CD4-positive, alpha-beta memory T cell (primary cell): ENCODE measurements around the gene UGT1A9. TPM values are rescaled to one million over a fixed set of nuclear protein-coding genes. Genes with fewer than 3 reads are reported as not detected.

Experiments
- CTCF ChIA-PET: fragments of 350-600 bp; sonication (Branson Sonifier 250); formaldehyde crosslinking; loops from one replicate; lab custom pipeline; 2021; ENCODE audit warnings: inconsistent platforms; ENCODE audit not compliant: partially characterized antibody; lab: Charles Lee
- POLR2A ChIA-PET: fragments of 350-600 bp; sonication (Branson Sonifier 250); formaldehyde crosslinking; loops from one replicate; lab custom pipeline; 2021; ENCODE audit not compliant: partially characterized antibody; lab: Charles Lee
- DNase-seq, 5 donors: peaks; one replicate each; pipeline versions ENCODE4 v3.0.0 to v3.0.0-alpha.2; 2020 to 2022; ENCODE audit warnings: mixed read lengths in 1 of 5
- H3K27ac ChIP-seq: one replicate; pipeline ENCODE4 v1.7.0; 2013; ENCODE audit warnings: low read depth, low read length
- H3K27me3 ChIP-seq: 2 replicates; pipeline ENCODE4 v1.7.0; 2013; ENCODE audit warnings: mild to moderate bottlenecking, low read length, moderate library complexity; ENCODE audit not compliant: insufficient read depth
- H3K36me3 ChIP-seq: 2 replicates; pipeline ENCODE4 v1.7.0; 2013; ENCODE audit warnings: mild to moderate bottlenecking, low read length, moderate library complexity; ENCODE audit not compliant: insufficient read depth
- H3K4me1 ChIP-seq: 2 replicates; pipeline ENCODE4 v1.7.0; 2013; ENCODE audit warnings: mild to moderate bottlenecking, low read length, moderate library complexity; ENCODE audit not compliant: insufficient read depth
- H3K4me3 ChIP-seq, 2 donors: one replicate each; pipeline ENCODE4 v1.7.0; 2013; ENCODE audit warnings: low read length in 2 of 2, mild to moderate bottlenecking in 1 of 2
- H3K9me3 ChIP-seq, 2 donors: one replicate each; pipeline ENCODE4 v1.7.0; 2013; ENCODE audit warnings: low read length in 2 of 2, control low read depth in 1 of 2; ENCODE audit not compliant: control insufficient read depth in 1 of 2
- H3K27ac Mint-ChIP-seq, 7 donors: one replicate each; pipeline ENCODE4 v1.8.0; 2020 to 2021; ENCODE audit warnings: mixed read lengths in 7 of 7, mild to moderate bottlenecking in 6 of 7, inconsistent platforms in 3 of 7, moderate library complexity in 3 of 7
- H3K27me3 Mint-ChIP-seq, 2 donors: one replicate each; pipeline ENCODE4 v1.8.0; 2020 to 2021; ENCODE audit warnings: mixed read lengths in 2 of 2
- H3K36me3 Mint-ChIP-seq, 2 donors: one replicate each; pipeline ENCODE4 v1.8.0; 2020 to 2021; ENCODE audit warnings: mixed read lengths in 2 of 2, inconsistent platforms in 1 of 2, mild to moderate bottlenecking in 1 of 2
- H3K4me1 Mint-ChIP-seq, 4 donors: one replicate each; pipeline ENCODE4 v1.8.0; 2020 to 2021; ENCODE audit warnings: mixed read lengths in 4 of 4, mild to moderate bottlenecking in 1 of 4
- H3K4me3 Mint-ChIP-seq, 8 donors: one replicate each; pipeline ENCODE4 v1.8.0; 2020 to 2021; ENCODE audit warnings: mixed read lengths in 8 of 8, mild to moderate bottlenecking in 7 of 8, moderate library complexity in 6 of 8, inconsistent platforms in 3 of 8
- H3K9me3 Mint-ChIP-seq, 8 donors: one replicate each; pipeline ENCODE4 v1.8.0; 2020 to 2021; ENCODE audit warnings: mixed read lengths in 8 of 8, mild to moderate bottlenecking in 5 of 8, inconsistent platforms in 3 of 8, moderate library complexity in 1 of 8
- intact Hi-C: fragments of 100-400 bp; cut with micrococcal nuclease; formaldehyde crosslinking; loops from one replicate; pipeline ENCODE4 v1.15.1; 2023
- polyA plus RNA-seq, 2 donors: library from polyadenylated mRNA; unstranded; fragments of 300-500 nt; fragmentation: Illumina TruSeq; gene quantifications; one replicate each; pipeline ENCODE4 v1.2.3, GENCODE V29; 2021
- total RNA-seq, 2 experiments: library from RNA; stranded (reverse); gene quantifications; one replicate each; pipeline ENCODE4 v1.2.3, GENCODE V29; 2021

Gene UGT1A9
- total and polyA plus RNA-seq, 4 experiments from 2014 or later = not detected

- H3K36me3 ChIP-seq = no peaks in the 10 kb centered on the region
- H3K4me3 ChIP-seq = no peak overlapping the region
- peaks cover 0 to 21% (median 10%) of the 10 kb centered on the region in 8 donors for H3K9me3 Mint-ChIP-seq
- H3K4me3 Mint-ChIP-seq = no peak overlapping the region
- CTCF ChIA-PET = no interaction called here
- POLR2A ChIA-PET = no interaction called here
- DNase-seq = no peak
- H3K9me3 ChIP-seq = no peaks in the 10 kb centered on the region
- no peak overlapping the region for H3K27ac ChIP-seq
- H3K4me1 Mint-ChIP-seq = no peaks in the 10 kb centered on the region
- intact Hi-C loops = no loop called here
- H3K27me3 ChIP-seq = no peaks in the 10 kb centered on the region
- no peaks in the 10 kb centered on the region for H3K4me1 ChIP-seq
- peaks cover 0 to 3% of the 10 kb centered on the region in 2 donors for H3K36me3 Mint-ChIP-seq
- peaks cover 10 to 21% of the 10 kb centered on the region in 2 donors for H3K27me3 Mint-ChIP-seq
- no peak overlapping the region for H3K27ac Mint-ChIP-seq
These were observed 100.9 kb downstream of the UGT1A9 start for GRCh38 chr2:233772583-233772982.

- POLR2A ChIA-PET = no interaction called here
- Mint-ChIP-seq H3K4me1 (no peaks in the 10 kb centered on the region), H3K4me3 (no peak overlapping the region)
These were observed 102.2 kb downstream of the UGT1A9 start for GRCh38 chr2:233773854-233774253.

DNA sequence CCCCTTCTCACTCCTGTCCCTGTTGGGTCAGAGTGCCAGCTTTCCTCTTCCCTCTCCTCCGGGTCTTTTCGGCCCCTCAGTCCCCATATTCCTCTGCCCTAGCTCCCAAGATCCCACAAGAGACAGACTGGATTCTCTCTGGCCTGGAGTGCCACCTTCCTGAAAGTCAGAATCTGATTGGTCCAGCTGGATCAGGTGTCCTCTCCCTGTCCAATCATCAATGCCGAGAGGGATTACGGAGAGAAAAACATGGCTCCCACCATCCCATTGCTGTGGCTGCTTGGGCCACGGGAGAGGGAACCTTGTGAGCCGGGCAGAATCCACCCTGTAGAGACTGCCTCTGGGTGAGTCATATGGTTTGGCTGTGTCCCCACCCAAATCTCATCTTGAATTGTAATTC lies 103.7 kb downstream of the UGT1A9 start:
- no peak overlapping the region for H3K4me3 ChIP-seq
- no peaks in the 10 kb centered on the region for H3K9me3 ChIP-seq
- Mint-ChIP-seq H3K4me3 (no peak overlapping the region), H3K4me1 (no peaks in the 10 kb centered on the region), H3K9me3 (peaks cover 0 to 25% (median 10%) of the 10 kb centered on the region in 8 donors), H3K36me3 (peaks cover 0 to 7% of the 10 kb centered on the region in 2 donors), H3K27ac (no peak overlapping the region), H3K27me3 (peaks cover 9 to 27% of the 10 kb centered on the region in 2 donors)
- no peak for DNase-seq
- intact Hi-C loops = no loop called here
- no peak overlapping the region for H3K27ac ChIP-seq
- no peaks in the 10 kb centered on the region for H3K4me1 ChIP-seq
- ChIA-PET POLR2A (no interaction called here), CTCF (no interaction called here)
- H3K36me3 ChIP-seq = no peaks in the 10 kb centered on the region
- H3K27me3 ChIP-seq = no peaks in the 10 kb centered on the region

More at GRCh38 chr2:233773854-233774253, 102.2 kb downstream of the UGT1A9 start:
- Histone ChIP-seq H3K4me1 (no peaks in the 10 kb centered on the region), H3K27ac (no peak overlapping the region), H3K27me3 (no peaks in the 10 kb centered on the region), H3K36me3 (no peaks in the 10 kb centered on the region), H3K9me3 (no peaks in the 10 kb centered on the region), H3K4me3 (no peak overlapping the region)
- Mint-ChIP-seq H3K27ac (no peak overlapping the region), H3K36me3 (peaks cover 0 to 7% of the 10 kb centered on the region in 2 donors), H3K27me3 (peaks cover 6 to 26% of the 10 kb centered on the region in 2 donors), H3K9me3 (peaks cover 0 to 25% (median 10%) of the 10 kb centered on the region in 8 donors)
- CTCF ChIA-PET = no interaction called here
- no peak for DNase-seq
- intact Hi-C loops = no loop called here

- Histone ChIP-seq H3K4me3 (no peak within 1 kb of the TSS), H3K9me3 (no peaks in the 10 kb centered on the region), H3K27me3 (no peaks in the 10 kb centered on the region), H3K4me1 (no peaks in the 10 kb centered on the region), H3K27ac (no peak within 1 kb of the TSS), H3K36me3 (no peaks in the 10 kb centered on the region)
- H3K27me3 Mint-ChIP-seq = peaks cover 13 to 24% of the 10 kb centered on the region in 2 donors
- peaks cover 0 to 2% (median 0%) of the 10 kb centered on the region in 4 donors for H3K4me1 Mint-ChIP-seq
- H3K36me3 Mint-ChIP-seq = peaks cover 0 to 7% of the 10 kb centered on the region in 2 donors
- DNase-seq = no peak
- H3K9me3 Mint-ChIP-seq = peaks cover 3 to 31% (median 10%) of the 10 kb centered on the region in 8 donors
- no peak within 1 kb of the TSS for H3K4me3 Mint-ChIP-seq
- CTCF ChIA-PET = no interaction called here
- POLR2A ChIA-PET = no interaction called here
- H3K27ac Mint-ChIP-seq = no peak within 1 kb of the TSS
- intact Hi-C loops = no loop called here
These were observed 106.3 kb downstream of the UGT1A9 start, which contains the start of gene MROH2A for GRCh38 chr2:233778030-233778429. MROH2A (plus strand) TSS chr2:233778330; CDS start chr2:233779359, 1,029 bp downstream.

DNA sequence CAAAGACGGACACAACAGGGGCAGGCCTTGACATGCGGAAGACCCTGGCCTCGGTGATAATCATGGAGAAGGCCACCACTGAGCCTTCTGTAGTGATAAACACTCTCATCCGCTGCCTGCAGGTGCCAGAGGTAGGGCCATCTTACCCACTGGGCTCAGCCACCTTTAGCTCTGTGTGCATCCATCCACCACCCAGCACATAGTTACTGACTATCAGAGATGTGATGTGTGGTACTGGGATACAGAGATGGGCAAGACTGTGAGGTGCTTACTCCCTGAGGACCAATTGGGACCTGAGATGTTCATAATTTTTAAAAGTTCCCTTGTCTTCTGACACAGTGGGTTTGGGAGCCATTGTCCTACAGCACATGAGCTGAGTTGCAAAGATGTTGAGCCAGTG lies 108.0 kb downstream of the UGT1A9 start:
- POLR2A ChIA-PET = no interaction called here

GRCh38 chr2:233780771-233781170 lies 109.1 kb downstream of the UGT1A9 start:
- H3K27ac Mint-ChIP-seq = no peak overlapping the region
- ChIA-PET CTCF (no interaction called here), POLR2A (no interaction called here)
- Histone ChIP-seq H3K9me3 (no peaks in the 10 kb centered on the region), H3K27ac (no peak overlapping the region), H3K4me3 (no peak overlapping the region), H3K27me3 (no peaks in the 10 kb centered on the region), H3K4me1 (no peaks in the 10 kb centered on the region), H3K36me3 (no peaks in the 10 kb centered on the region)
- H3K9me3 Mint-ChIP-seq = peaks cover 2 to 25% (median 10%) of the 10 kb centered on the region in 8 donors
- H3K36me3 Mint-ChIP-seq = peaks cover 0 to 6% of the 10 kb centered on the region in 2 donors
- no peak overlapping the region for H3K4me3 Mint-ChIP-seq
- no peak for DNase-seq
- H3K27me3 Mint-ChIP-seq = peaks cover 19 to 21% of the 10 kb centered on the region in 2 donors
- H3K4me1 Mint-ChIP-seq = peaks cover 0 to 2% (median 0%) of the 10 kb centered on the region in 4 donors
- intact Hi-C loops = no loop called here

More for the DNA sequence above, 108.0 kb downstream of the UGT1A9 start:
- no peaks in the 10 kb centered on the region for H3K36me3 ChIP-seq
- H3K4me1 Mint-ChIP-seq = peaks cover 0 to 2% (median 0%) of the 10 kb centered on the region in 4 donors
- peaks cover 17 to 24% of the 10 kb centered on the region in 2 donors for H3K27me3 Mint-ChIP-seq
- H3K27me3 ChIP-seq = no peaks in the 10 kb centered on the region
- no peak overlapping the region for H3K4me3 ChIP-seq
- H3K4me1 ChIP-seq = no peaks in the 10 kb centered on the region
- DNase-seq = no peak
- CTCF ChIA-PET = no interaction called here
- no peaks in the 10 kb centered on the region for H3K9me3 ChIP-seq
- H3K4me3 Mint-ChIP-seq = no peak overlapping the region
- H3K27ac ChIP-seq = no peak overlapping the region
- H3K36me3 Mint-ChIP-seq = peaks cover 0 to 7% of the 10 kb centered on the region in 2 donors
- intact Hi-C loops = no loop called here
- peaks cover 3 to 31% (median 10%) of the 10 kb centered on the region in 8 donors for H3K9me3 Mint-ChIP-seq
- H3K27ac Mint-ChIP-seq = no peak overlapping the region

DNA sequence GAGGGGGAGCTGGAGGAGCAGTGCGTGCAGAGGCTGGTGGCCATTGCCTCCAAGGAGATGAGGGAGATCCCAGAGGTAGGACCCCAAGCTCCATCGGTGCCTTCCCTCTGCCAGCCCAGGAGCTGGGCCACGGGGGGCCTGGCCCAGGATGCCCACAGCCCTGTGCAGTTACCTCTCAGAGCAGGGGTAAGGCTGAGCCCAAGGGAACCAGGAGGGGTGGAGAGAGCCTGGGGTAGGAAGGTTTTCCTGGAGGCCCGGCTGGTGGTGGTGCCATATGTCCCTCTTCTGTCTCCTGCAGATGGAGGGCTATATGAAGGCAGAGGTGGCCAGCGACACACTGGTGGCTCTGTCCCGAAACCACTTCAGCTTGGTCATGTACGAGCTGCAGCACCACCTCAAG lies 117.9 kb downstream of the UGT1A9 start:
- CTCF ChIA-PET = no interaction called here
- Mint-ChIP-seq H3K36me3 (no peaks in the 10 kb centered on the region), H3K27me3 (peaks cover 6 to 11% of the 10 kb centered on the region in 2 donors), H3K4me1 (peaks cover 0 to 4% (median under 1%) of the 10 kb centered on the region in 4 donors), H3K9me3 (peaks cover 0 to 9% (median 2%) of the 10 kb centered on the region in 8 donors), H3K27ac (no peak overlapping the region), H3K4me3 (no peak overlapping the region)
- H3K36me3 ChIP-seq = no peaks in the 10 kb centered on the region
- intact Hi-C loops = no loop called here
- POLR2A ChIA-PET = no interaction called here
- H3K27me3 ChIP-seq = no peaks in the 10 kb centered on the region
- H3K4me3 ChIP-seq = no peak overlapping the region
- DNase-seq = no peak
- no peak overlapping the region for H3K27ac ChIP-seq
- H3K4me1 ChIP-seq = no peaks in the 10 kb centered on the region
- no peaks in the 10 kb centered on the region for H3K9me3 ChIP-seq
